CD4-positive, alpha-beta memory T cell (primary cell): ENCODE measurements around the gene GFPT1. TPM values are rescaled to one million over a fixed set of nuclear protein-coding genes. Genes with fewer than 3 reads are reported as not detected.
A peak's percentile ranks its signal among the peaks of the same experiment; 100 is the strongest.

Experiments
- CTCF ChIA-PET: fragments of 350-600 bp; sonication (Branson Sonifier 250); formaldehyde crosslinking; loops from one replicate; lab custom pipeline; 2021; ENCODE audit warnings: inconsistent platforms; ENCODE audit not compliant: partially characterized antibody; lab: Charles Lee
- POLR2A ChIA-PET: fragments of 350-600 bp; sonication (Branson Sonifier 250); formaldehyde crosslinking; loops from one replicate; lab custom pipeline; 2021; ENCODE audit not compliant: partially characterized antibody; lab: Charles Lee
- DNase-seq, 5 donors: peaks; one replicate each; pipeline versions ENCODE4 v3.0.0 to v3.0.0-alpha.2; 2020 to 2022; ENCODE audit warnings: mixed read lengths in 1 of 5
- H3K27ac ChIP-seq: one replicate; pipeline ENCODE4 v1.7.0; 2013; ENCODE audit warnings: low read depth, low read length
- H3K27me3 ChIP-seq: 2 replicates; pipeline ENCODE4 v1.7.0; 2013; ENCODE audit warnings: mild to moderate bottlenecking, low read length, moderate library complexity; ENCODE audit not compliant: insufficient read depth
- H3K36me3 ChIP-seq: 2 replicates; pipeline ENCODE4 v1.7.0; 2013; ENCODE audit warnings: mild to moderate bottlenecking, low read length, moderate library complexity; ENCODE audit not compliant: insufficient read depth
- H3K4me1 ChIP-seq: 2 replicates; pipeline ENCODE4 v1.7.0; 2013; ENCODE audit warnings: mild to moderate bottlenecking, low read length, moderate library complexity; ENCODE audit not compliant: insufficient read depth
- H3K4me3 ChIP-seq, 2 donors: one replicate each; pipeline ENCODE4 v1.7.0; 2013; ENCODE audit warnings: low read length in 2 of 2, mild to moderate bottlenecking in 1 of 2
- H3K9me3 ChIP-seq, 2 donors: one replicate each; pipeline ENCODE4 v1.7.0; 2013; ENCODE audit warnings: low read length in 2 of 2, control low read depth in 1 of 2; ENCODE audit not compliant: control insufficient read depth in 1 of 2
- H3K27ac Mint-ChIP-seq, 7 donors: one replicate each; pipeline ENCODE4 v1.8.0; 2020 to 2021; ENCODE audit warnings: mixed read lengths in 7 of 7, mild to moderate bottlenecking in 6 of 7, inconsistent platforms in 3 of 7, moderate library complexity in 3 of 7
- H3K27me3 Mint-ChIP-seq, 2 donors: one replicate each; pipeline ENCODE4 v1.8.0; 2020 to 2021; ENCODE audit warnings: mixed read lengths in 2 of 2
- H3K36me3 Mint-ChIP-seq, 2 donors: one replicate each; pipeline ENCODE4 v1.8.0; 2020 to 2021; ENCODE audit warnings: mixed read lengths in 2 of 2, inconsistent platforms in 1 of 2, mild to moderate bottlenecking in 1 of 2
- H3K4me1 Mint-ChIP-seq, 4 donors: one replicate each; pipeline ENCODE4 v1.8.0; 2020 to 2021; ENCODE audit warnings: mixed read lengths in 4 of 4, mild to moderate bottlenecking in 1 of 4
- H3K4me3 Mint-ChIP-seq, 8 donors: one replicate each; pipeline ENCODE4 v1.8.0; 2020 to 2021; ENCODE audit warnings: mixed read lengths in 8 of 8, mild to moderate bottlenecking in 7 of 8, moderate library complexity in 6 of 8, inconsistent platforms in 3 of 8
- H3K9me3 Mint-ChIP-seq, 8 donors: one replicate each; pipeline ENCODE4 v1.8.0; 2020 to 2021; ENCODE audit warnings: mixed read lengths in 8 of 8, mild to moderate bottlenecking in 5 of 8, inconsistent platforms in 3 of 8, moderate library complexity in 1 of 8
- intact Hi-C: fragments of 100-400 bp; cut with micrococcal nuclease; formaldehyde crosslinking; loops from one replicate; pipeline ENCODE4 v1.15.1; 2023
- polyA plus RNA-seq, 2 donors: library from polyadenylated mRNA; unstranded; fragments of 300-500 nt; fragmentation: Illumina TruSeq; gene quantifications; one replicate each; pipeline ENCODE4 v1.2.3, GENCODE V29; 2021
- total RNA-seq, 2 experiments: library from RNA; stranded (reverse); gene quantifications; one replicate each; pipeline ENCODE4 v1.2.3, GENCODE V29; 2021

The GFPT1 gene
- 10 to 100 TPM; 23.1 to 25.8 TPM for total RNA-seq
- polyA plus RNA-seq, result 10 to 100 TPM in 1 of 2 donors, 1 to 10 TPM in 1; 8.4 to 14.5 TPM

GRCh38 chr2:69386789-69387734, at the start of gene GFPT1:
Gene GFPT1, minus strand, starts transcription at chr2:69387227. Its CDS starts 156 bp downstream, at chr2:69387071.
- no peaks in the 10 kb centered on the region for H3K27me3 Mint-ChIP-seq
- intact Hi-C loops, result loop anchor here (1.0 to 10.0 kb wide), 5 partner anchors 50 to 908 kb away; partner anchors contain the start of genes AAK1, C2orf42, GMCL1 and NFU1
- H3K9me3 Mint-ChIP-seq, result no peaks in the 10 kb centered on the region
- ChIA-PET CTCF (interaction anchor here (2.3 to 2.5 kb wide), 2 partner anchors 10 to 50 kb away, joined by 8 to 23 read pairs; partner anchors contain the start of gene NFU1), POLR2A (interaction anchor here (0.7 to 2.5 kb wide), 3 partner anchors 11 to 1681 kb away, joined by 3 to 22 read pairs (median 4); partner anchors contain the start of genes NAGK and NFU1)
- H3K4me1 Mint-ChIP-seq, result peaks cover 27 to 50% (median 39%) of the 10 kb centered on the region in 4 donors
- Histone ChIP-seq H3K9me3 (no peaks in the 10 kb centered on the region), H3K36me3 (no peaks in the 10 kb centered on the region), H3K4me1 (peaks cover 38% of the 10 kb centered on the region), H3K27ac (peak within 1 kb of the TSS; percentile 66), H3K27me3 (no peaks in the 10 kb centered on the region), H3K4me3 (peak within 1 kb of the TSS; percentile 66 to 77)
- H3K4me3 Mint-ChIP-seq, result peak within 1 kb of the TSS; percentile 85 to 91 (median 89)
- H3K36me3 Mint-ChIP-seq, result peaks cover 1 to 6% of the 10 kb centered on the region in 2 donors
- peak; percentile 87 to 91 (median 90) for DNase-seq
- peak within 1 kb of the TSS; percentile 80 to 97 (median 89) for H3K27ac Mint-ChIP-seq

DNA sequence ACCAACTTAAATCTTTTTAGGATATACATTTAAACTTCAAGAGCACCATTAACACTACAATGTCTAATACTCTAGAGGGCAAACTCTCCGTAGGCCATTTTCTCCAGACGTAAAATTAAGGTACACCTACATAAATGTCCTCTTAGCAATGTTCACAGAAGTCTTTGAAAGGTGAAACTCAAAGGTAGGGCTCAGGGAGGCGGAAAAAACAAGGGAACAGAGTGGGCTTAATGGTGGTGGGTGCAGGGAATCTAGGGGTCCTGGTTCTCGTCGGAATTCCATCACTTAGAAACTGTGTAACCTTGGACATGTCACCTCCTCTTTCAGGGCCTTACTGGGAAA, 49.5 kb upstream of the GFPT1 start:
- H3K4me1 ChIP-seq, result peaks cover 32% of the 10 kb centered on the region
- H3K9me3 ChIP-seq, result no peaks in the 10 kb centered on the region
- peaks cover 26 to 52% (median 35%) of the 10 kb centered on the region in 4 donors for H3K4me1 Mint-ChIP-seq
- ChIA-PET POLR2A (interaction anchor here (0.7 to 3.0 kb wide), 33 partner anchors 9 to 1693 kb away, joined by 3 to 25 read pairs (median 5); partner anchors contain the start of genes AAK1, C1D, GFPT1 and GMCL1), CTCF (interaction anchor here (0.7 to 2.4 kb wide), 19 partner anchors 8 to 458 kb away, joined by 3 to 10 read pairs (median 6); partner anchors contain the start of gene GFPT1)
- H3K27ac ChIP-seq, result peak overlapping the region; percentile 91
- H3K27ac Mint-ChIP-seq, result peak overlapping the region; percentile 98 to 100 (median 99)
- no peaks in the 10 kb centered on the region for H3K27me3 Mint-ChIP-seq
- H3K9me3 Mint-ChIP-seq, result peaks cover 0 to 6% (median 0%) of the 10 kb centered on the region in 8 donors
- no peak for DNase-seq
- intact Hi-C loops, result loop anchor here (2.0 to 5.0 kb wide), 3 partner anchors 24 to 391 kb away; partner anchors contain the start of gene GMCL1
- H3K27me3 ChIP-seq, result no peaks in the 10 kb centered on the region
- peak overlapping the region; percentile 75 to 82 for H3K4me3 ChIP-seq
- peak overlapping the region; percentile 93 to 99 (median 98) for H3K4me3 Mint-ChIP-seq
- peaks cover 3 to 17% of the 10 kb centered on the region in 2 donors for H3K36me3 Mint-ChIP-seq
- H3K36me3 ChIP-seq, result no peaks in the 10 kb centered on the region

DNA sequence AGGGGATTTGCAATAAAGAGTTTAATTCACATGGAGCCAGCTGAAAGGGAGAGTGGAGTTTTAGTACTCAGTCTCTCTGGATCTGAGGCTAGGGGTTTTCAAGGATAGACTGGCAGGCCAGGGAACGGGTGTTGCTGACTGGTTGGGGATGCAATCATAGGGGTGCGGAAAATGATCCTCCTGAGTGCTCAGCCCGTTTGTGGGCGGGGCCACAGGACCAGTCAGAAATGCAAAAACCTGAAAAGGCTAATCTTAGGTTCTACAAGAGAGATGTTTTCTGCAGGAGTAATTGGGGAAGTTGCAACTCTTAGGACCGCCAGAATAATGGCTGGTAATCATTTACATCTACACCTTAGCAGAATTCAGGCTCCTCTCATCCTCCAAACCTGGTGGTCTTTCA, 47.7 kb upstream of the GFPT1 start:
- H3K27ac ChIP-seq, result no peak overlapping the region
- Mint-ChIP-seq H3K36me3 (peaks cover 0 to 23% of the 10 kb centered on the region in 2 donors), H3K27ac (peak overlapping the region in 4 of 7 donors; percentile 40 to 70 (median 58)), H3K4me3 (peak overlapping the region in 6 of 8 donors; percentile 13 to 67 (median 44)), H3K9me3 (peaks cover 0 to 6% (median 0%) of the 10 kb centered on the region in 8 donors), H3K4me1 (peaks cover 26 to 50% (median 35%) of the 10 kb centered on the region in 4 donors), H3K27me3 (no peaks in the 10 kb centered on the region)
- H3K36me3 ChIP-seq, result peaks cover 9% of the 10 kb centered on the region
- peaks cover 32% of the 10 kb centered on the region for H3K4me1 ChIP-seq
- intact Hi-C loops, result loop anchor here (5.0 kb wide), 2 partner anchors 43 to 393 kb away; partner anchors contain the start of gene GMCL1
- H3K9me3 ChIP-seq, result no peaks in the 10 kb centered on the region
- no peaks in the 10 kb centered on the region for H3K27me3 ChIP-seq
- POLR2A ChIA-PET, result no interaction called here
- no peak for DNase-seq
- H3K4me3 ChIP-seq, result no peak overlapping the region
- CTCF ChIA-PET, result interaction anchor here (1.3 kb wide), 1 partner anchor 10 kb away, joined by 3 read pairs; no protein-coding TSS in a partner anchor

DNA sequence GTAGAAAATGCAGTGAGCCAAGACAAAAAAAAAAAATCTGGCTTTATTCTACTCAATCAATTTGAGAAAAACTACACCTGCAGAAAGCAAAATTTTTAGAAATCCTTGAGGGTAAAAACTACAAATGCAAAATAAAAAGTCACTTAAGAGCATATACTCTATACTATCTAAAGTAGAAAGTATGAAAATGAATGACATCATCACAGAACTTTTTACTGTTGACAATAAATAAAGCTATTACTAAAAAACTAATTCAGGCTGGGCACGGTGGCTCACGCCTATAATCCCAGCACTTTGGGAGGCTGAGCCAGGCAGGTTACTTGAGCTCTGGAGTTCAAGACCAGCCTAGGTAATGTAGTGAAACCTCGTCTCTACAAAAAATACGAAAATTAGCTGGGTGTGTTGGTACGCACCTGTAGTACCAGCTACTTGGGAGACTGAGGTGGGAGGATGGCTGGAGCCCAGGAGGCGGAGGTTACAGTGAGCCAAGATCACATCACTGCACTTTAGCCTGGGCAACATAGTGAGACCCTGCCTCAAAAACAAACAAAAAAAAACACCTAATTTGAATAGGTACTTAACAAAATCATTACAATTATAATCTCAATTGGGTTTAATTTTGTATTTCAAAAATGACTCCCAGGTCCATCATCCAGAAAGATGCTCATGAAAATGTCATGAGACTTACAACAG, 42.6 kb upstream of the GFPT1 start:
- intact Hi-C loops, result no loop called here
- Mint-ChIP-seq H3K36me3 (peaks cover 5 to 27% of the 10 kb centered on the region in 2 donors), H3K4me1 (peaks cover 3 to 10% (median 7%) of the 10 kb centered on the region in 4 donors), H3K4me3 (no peak overlapping the region), H3K9me3 (no peaks in the 10 kb centered on the region), H3K27me3 (no peaks in the 10 kb centered on the region), H3K27ac (peak overlapping the region in 2 of 7 donors; percentile 56 to 62)
- DNase-seq, result no peak
- ChIA-PET CTCF (no interaction called here), POLR2A (no interaction called here)
- Histone ChIP-seq H3K27ac (no peak overlapping the region), H3K36me3 (peaks cover 10% of the 10 kb centered on the region), H3K4me3 (no peak overlapping the region), H3K27me3 (no peaks in the 10 kb centered on the region), H3K4me1 (peaks cover 2% of the 10 kb centered on the region), H3K9me3 (no peaks in the 10 kb centered on the region)

DNA sequence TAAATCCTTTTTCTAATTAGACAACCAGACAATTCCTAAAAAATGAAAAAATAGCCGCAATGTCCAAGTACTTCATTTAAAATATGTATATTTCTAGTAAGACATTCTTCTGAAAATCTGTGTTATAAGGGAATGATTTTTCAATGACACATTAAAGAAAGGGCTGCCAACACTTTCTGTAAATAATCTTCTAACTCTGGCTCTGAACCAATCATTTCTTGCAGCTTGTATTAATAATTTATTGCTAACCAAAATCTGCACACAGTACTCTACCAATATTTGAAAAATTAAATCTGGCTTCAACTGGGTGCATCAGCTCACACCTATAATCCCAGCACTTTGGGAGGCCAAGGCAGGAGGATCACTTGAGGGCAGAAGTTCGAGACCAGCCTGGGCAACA, 42.0 kb upstream of the GFPT1 start:
- ChIA-PET CTCF (interaction anchor here (1.4 kb wide), 1 partner anchor 8 kb away, joined by 8 read pairs; the partner anchor contains the start of gene NFU1), POLR2A (no interaction called here)
- Histone ChIP-seq H3K36me3 (peaks cover 10% of the 10 kb centered on the region), H3K4me3 (no peak overlapping the region), H3K27me3 (no peaks in the 10 kb centered on the region), H3K27ac (no peak overlapping the region), H3K4me1 (no peaks in the 10 kb centered on the region), H3K9me3 (no peaks in the 10 kb centered on the region)
- no peak overlapping the region for H3K4me3 Mint-ChIP-seq
- H3K36me3 Mint-ChIP-seq, result peaks cover 5 to 29% of the 10 kb centered on the region in 2 donors
- intact Hi-C loops, result no loop called here
- no peaks in the 10 kb centered on the region for H3K27me3 Mint-ChIP-seq
- peaks cover 1 to 4% (median 4%) of the 10 kb centered on the region in 4 donors for H3K4me1 Mint-ChIP-seq
- no peak for DNase-seq
- H3K9me3 Mint-ChIP-seq, result no peaks in the 10 kb centered on the region
- H3K27ac Mint-ChIP-seq, result peak overlapping the region in 1 of 7 donors; percentile 56

- no peak for DNase-seq
- ChIA-PET POLR2A (no interaction called here), CTCF (interaction anchor here (1.1 kb wide), 1 partner anchor 10 kb away, joined by 3 read pairs; no protein-coding TSS in a partner anchor)
Measured at GRCh38 chr2:69424419-69424818, 37.4 kb upstream of the GFPT1 start.

More at GRCh38 chr2:69424419-69424818, 37.4 kb upstream of the GFPT1 start:
- intact Hi-C loops, result no loop called here
- Histone ChIP-seq H3K4me1 (no peaks in the 10 kb centered on the region), H3K36me3 (peaks cover 4% of the 10 kb centered on the region), H3K4me3 (no peak overlapping the region), H3K9me3 (no peaks in the 10 kb centered on the region), H3K27me3 (no peaks in the 10 kb centered on the region), H3K27ac (no peak overlapping the region)
- Mint-ChIP-seq H3K27me3 (no peaks in the 10 kb centered on the region), H3K4me3 (no peak overlapping the region), H3K9me3 (no peaks in the 10 kb centered on the region), H3K36me3 (peaks cover 9 to 34% of the 10 kb centered on the region in 2 donors), H3K4me1 (peaks cover 0 to 8% (median under 1%) of the 10 kb centered on the region in 4 donors), H3K27ac (no peak overlapping the region)
